Measurements from ENCODE around the gene FLNB.

Gene FLNB

GRCh38 chr3:58084788-58085543, 76.7 kb downstream of the FLNB start:
- no peak for DNase-seq

DNA sequence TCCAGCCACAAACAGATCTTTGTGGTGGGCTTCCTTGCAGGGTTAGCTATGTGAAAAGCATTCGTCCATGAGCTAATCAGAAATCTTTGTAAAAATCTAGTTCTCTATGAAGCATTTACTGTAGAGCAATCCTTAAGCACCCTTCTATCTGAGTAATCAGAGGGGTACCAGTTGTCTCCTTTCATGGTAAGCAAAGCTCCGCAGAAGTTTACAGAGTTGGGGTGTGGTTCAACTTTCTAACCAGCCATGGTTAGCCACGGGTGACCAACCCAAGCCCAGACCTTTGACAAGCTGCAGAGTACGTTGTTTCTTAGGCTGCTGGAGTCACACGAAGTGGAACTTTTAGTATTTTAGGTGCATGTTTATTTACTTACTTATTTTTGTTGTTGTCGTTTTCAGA, 77.4 kb downstream of the FLNB start:
- no peak for DNase-seq

DNA sequence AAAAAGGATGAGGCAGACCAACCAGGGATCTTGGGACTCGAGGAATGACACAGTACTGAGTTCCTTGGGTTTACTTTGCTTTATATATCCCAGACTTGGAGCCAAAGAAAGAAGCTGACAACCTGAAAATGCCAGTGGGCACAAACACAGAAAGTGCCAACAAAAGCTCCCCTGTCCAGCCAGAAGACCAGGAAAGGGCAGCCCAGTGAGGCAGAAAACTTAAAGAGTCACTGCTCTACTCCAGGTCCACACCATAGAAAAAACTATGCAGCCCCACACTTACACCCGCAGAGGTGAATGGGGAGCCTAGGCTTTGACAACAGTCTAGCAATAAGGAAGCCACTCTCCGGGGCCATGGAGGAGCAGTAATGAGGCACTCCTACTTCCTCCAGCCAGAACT, 80.3 kb downstream of the FLNB start:
- no peak for DNase-seq

DNA sequence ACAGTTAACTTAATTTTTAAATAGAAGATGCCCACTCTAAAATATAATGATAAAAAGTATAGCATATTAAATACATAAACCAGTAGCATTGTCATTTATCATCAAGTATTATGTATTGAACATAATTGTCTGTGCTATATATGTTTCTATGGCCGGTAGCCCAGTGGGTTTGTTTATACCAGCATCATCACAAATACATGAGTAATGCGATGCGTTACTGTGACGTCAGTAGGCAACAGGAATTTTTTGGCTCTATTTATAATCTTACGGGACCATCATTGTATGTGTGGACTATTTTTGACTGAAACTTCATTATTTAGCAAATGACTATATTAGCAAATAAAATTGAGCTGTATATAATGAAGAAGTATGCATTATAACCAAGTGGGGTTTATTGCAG, 82.1 kb downstream of the FLNB start:
- no peak for DNase-seq

- DNase-seq: no peak
Observed at GRCh38 chr3:58092521-58092920, 84.3 kb downstream of the FLNB start.

DNA sequence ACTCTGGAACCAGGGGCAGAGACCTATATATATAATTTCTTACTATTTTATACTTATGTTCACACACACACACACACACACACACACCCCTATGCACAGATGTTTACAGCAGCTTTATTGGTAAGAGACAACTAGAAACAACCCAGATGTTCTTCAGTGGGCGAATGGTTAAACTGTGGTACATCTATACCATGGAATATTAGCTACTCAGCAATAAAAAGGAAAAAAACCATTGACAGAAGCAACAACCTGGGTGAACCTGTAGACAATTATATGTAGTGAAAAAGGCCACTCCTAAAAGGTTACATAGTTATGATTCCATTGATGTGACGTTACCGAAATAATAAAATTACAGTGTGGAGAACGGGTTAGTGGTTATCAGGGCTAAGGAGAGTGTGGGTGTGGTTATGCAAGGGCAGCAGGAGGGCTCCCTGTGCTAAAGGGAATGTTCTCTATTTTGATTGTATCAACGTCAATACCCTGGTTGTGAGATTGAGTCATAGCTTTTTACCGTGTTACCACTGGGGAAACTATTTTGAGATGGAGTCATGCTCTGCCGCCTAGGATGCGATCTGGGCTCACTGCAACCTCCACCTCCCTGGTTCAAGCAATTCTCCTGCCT, 85.5 kb downstream of the FLNB start:
- no peak for DNase-seq

- no peak for DNase-seq
Observed at GRCh38 chr3:58094657-58095056, 86.4 kb downstream of the FLNB start.

- DNase-seq: no peak
Observed at GRCh38 chr3:58095603-58096138, 87.4 kb downstream of the FLNB start.

- DNase-seq: no peak
Observed at GRCh38 chr3:58098531-58098930, 90.3 kb downstream of the FLNB start.

GRCh38 chr3:58099865-58100264, 91.6 kb downstream of the FLNB start:
- no peak for DNase-seq

DNA sequence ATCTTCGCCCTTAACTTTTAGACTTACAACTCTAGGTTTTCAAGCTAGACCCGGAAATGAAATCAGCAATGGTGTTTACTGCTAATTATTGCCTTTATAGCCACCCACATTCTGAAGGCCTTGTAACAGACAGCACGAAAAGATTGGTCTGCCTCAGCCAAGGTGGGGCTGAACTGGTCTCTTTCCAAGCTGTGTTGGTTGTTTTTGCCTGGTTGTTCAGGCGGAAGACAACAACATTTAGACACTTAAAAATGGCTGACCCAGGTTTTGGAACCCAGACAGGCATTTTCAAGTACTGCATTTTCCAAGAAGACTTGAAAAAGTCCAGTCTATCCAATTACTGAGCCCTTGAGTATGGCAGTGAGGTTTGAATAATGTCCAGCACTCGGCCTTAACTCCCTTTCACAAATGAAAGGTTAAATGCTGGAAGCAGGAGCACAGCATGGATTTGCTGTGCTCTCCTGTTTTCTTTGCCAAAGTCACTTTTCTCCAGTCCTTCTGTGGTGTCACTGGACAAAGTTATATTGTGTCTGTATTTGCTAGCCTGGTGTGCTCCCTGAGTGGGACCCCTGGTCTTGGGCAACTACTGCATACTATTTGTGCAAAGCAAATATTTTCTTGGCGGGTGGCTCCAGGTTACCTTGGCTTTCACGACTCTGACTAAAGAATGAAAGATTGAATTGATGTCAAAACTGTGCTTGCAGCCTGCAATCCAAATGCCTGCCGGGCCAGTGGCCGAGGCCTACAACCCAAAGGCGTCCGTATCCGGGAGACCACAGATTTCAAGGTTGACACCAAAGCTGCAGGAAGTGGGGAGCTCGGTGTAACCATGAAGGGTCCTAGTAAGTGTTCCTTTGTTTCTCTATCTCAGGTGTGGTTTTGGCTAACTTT, 93.5 kb downstream of the FLNB start:
- DNase-seq: no peak

DNA sequence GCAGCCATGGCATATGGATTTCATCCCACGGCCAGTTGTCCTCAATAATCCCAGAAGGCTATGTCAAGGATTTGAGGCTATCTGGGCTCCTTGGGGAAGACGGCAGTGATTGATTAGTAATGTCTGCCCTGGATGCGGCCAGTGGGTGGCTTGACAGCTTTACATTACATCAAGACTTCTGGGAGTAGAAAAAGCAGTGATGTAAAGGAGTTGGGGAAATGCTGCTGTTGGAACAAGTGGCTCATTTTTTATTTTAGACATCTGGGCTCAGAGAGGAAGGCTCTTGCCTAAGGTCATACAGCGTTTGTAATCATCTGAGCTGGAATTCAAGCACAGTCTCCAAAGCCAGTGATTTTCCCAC, 94.1 kb downstream of the FLNB start:
- DNase-seq: no peak

GRCh38 chr3:58102976-58103451, 94.8 kb downstream of the FLNB start:
- no peak for DNase-seq

DNA sequence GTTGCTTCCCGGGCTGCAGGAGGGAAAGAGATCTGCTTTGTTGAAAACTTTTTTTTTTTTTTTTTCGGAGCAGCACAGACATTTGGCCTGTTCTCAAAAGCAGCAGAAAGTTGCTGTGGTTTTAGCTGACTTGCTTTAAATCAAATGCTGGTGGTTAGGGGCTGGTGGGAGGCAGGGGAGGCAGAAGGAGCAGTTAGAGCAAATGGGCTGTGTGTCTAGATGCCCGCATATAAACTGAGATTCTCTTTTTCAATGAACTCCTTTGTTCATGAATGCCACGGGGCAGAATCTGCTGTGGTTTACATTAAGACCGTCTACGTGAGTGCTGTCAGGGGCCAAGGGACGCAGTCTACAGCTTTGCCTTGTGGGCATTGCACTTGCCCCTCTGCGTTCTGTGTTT, 95.9 kb downstream of the FLNB start:
- DNase-seq: no peak

GRCh38 chr3:58104712-58105111, 96.5 kb downstream of the FLNB start:
- no peak for DNase-seq

GRCh38 chr3:58105196-58105595, 97.0 kb downstream of the FLNB start:
- no peak for DNase-seq

- no peak for DNase-seq
Observed at GRCh38 chr3:58106061-58106460, 97.8 kb downstream of the FLNB start.

- DNase-seq: no peak
Observed at GRCh38 chr3:58106640-58107039, 98.4 kb downstream of the FLNB start.

DNA sequence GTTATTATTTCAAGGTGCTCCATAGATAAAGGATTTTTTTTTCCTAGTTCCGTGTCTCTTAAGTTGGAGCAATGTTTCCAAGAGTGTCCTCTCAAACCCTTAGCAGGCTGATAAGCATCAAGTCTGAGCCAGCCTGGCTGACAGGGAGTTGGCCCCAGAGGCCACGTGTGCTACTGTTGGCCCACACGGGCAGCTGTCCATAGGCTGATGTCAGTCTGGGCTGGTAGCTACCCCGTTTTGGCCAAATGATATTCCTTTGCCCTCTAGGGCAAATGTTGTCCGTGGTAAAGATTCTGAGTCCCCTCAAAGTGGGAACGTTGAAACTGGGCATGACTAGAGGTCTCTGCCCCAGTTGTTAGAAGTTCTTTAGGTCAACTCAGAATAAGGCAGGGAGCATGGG, 99.4 kb downstream of the FLNB start:
- DNase-seq: no peak

DNA sequence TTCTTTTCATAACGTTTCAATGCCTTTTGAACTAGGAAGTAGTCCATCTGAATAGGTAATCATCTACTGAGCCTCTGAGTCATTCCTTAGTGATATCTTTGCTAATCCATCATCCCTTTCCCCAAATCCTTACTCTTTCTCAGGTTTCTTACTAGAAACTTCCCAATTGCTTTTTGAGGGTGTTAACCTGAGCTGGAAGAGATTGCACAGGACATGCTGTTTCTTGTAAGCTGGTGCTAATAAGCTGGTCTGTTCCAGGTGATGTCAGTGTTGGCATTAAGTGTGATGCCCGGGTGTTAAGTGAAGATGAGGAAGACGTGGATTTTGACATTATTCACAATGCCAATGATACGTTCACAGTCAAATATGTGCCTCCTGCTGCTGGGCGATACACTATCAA, 101.5 kb downstream of the FLNB start:
- no peak for DNase-seq

- DNase-seq: peak; percentile 23
Observed at GRCh38 chr3:58111513-58112184, 103.4 kb downstream of the FLNB start.

GRCh38 chr3:58112185-58112535, 103.9 kb downstream of the FLNB start:
- DNase-seq: no peak

DNA sequence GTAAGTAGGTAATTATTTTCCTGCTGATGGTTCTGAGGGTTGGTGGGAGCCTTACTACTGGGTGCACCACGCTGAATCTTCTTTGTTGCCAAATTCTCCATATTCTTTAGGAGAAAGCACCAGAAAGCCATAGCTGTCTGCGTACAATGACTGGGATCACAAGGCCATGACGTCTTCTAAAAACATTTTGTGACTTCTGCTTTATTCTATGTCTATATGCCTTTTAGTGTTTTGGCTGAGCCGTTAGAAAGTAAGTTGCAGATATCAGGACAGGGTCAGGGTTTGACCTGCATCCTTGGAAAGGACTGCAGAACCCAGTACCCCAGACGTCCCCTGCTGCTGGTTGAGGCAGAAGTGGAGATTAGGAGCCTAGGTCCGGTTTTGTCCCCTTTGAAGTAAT, 107.0 kb downstream of the FLNB start:
- no peak for DNase-seq
